Tibial artery (tissue), 4 donors: ENCODE measurements around the gene CNTF.

Source experiments
- DNase-seq, 2 donors: peaks; one replicate each; pipeline ENCODE4 v3.0.0-alpha.2; 2019
- H3K27ac ChIP-seq, 2 donors: fragments of 200-600 bp; sonication (generic) in 1 of 2; 1 replicate in 1 of 2; 2 replicates in 1 of 2; pipeline ENCODE4 v1.5.1; 2018 to 2019; ENCODE audit warnings: mild to moderate bottlenecking in 1 of 2
- H3K27me3 ChIP-seq, 2 donors: fragments of 200-600 bp; sonication (generic) in 1 of 2; one replicate each; pipeline versions ENCODE4 v1.5.1 to v1.6.0; 2016 to 2019
- H3K36me3 ChIP-seq, 3 donors: fragments of 200-600 bp; sonication (generic) in 2 of 3; one replicate each; pipeline ENCODE4 v1.5.1; 2016 to 2019; ENCODE audit warnings: mild to moderate bottlenecking in 2 of 3
- H3K4me1 ChIP-seq, 4 donors: fragments of 200-600 bp; sonication (generic) in 2 of 4; 1 replicate in 3 of 4; 2 replicates in 1 of 4; pipeline ENCODE4 v1.5.1; 2016 to 2019
- H3K4me3 ChIP-seq, 2 donors: fragments of 200-600 bp; sonication (generic) in 1 of 2; 1 replicate in 1 of 2; 2 replicates in 1 of 2; pipeline ENCODE4 v1.5.1; 2018 to 2019; ENCODE audit warnings: mild to moderate bottlenecking in 2 of 2
- H3K9me3 ChIP-seq, 3 donors: fragments of 200-600 bp; sonication (generic) in 1 of 3; one replicate each; pipeline ENCODE4 v1.5.1; 2016 to 2019
- CTCF ChIP-seq, 2 experiments: fragments of 200-600 bp in 1 of 2; fragments of 450-650 bp in 1 of 2; IDR thresholded peaks; one replicate each; pipeline ENCODE4 v1.5.1; 2017 to 2019; ENCODE audit warnings: antibody characterized with exemption in 2 of 2, mild to moderate bottlenecking in 1 of 2, moderate library complexity in 1 of 2
- intact Hi-C: fragments of 100-400 bp; cut with DNase I; formaldehyde crosslinking; loops from one replicate; pipeline ENCODE4 v1.15.0; 2023; ENCODE audit warnings: low total_unique reads

CNTF gene

DNA sequence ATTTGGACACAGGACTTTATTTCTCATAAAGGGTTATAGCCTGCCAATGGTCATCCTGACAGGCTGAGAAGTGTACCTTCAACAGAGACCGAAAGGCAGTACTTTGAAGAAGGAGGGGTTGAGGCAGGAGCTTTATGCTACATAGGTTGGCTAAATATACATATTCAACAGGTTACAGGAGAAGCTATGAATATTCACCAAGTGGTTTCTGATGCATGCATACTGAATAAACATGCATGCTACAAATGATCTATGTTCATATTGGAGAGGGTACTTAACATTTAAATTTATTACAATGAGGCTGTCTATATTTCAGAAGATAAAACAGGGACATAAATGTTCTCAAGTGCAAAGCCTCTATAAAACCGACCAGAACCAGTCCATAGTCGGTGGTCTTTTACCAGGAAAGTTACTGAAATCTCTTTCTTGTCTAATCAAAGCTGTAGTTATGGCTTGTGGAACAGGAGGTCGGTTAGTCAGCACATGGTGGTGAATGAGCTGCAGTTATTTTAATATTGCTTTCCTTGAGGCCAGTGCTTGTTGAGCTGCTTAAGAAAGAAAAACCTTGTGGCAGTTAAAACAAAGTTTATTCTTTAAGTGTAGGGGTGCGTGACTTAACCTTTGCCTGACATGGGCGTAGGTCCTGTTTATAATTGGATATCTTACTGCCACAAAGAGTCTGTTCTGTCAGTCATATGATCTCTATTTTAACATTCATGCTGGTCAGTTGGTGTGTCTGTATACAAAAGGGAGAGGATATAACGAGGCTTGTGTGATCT, 19.5 kb downstream of the CNTF start:
- H3K27ac ChIP-seq: no peak overlapping the region
- intact Hi-C loops: no loop called here
- no peak for DNase-seq
- TF ChIP-seq CTCF (IDR thresholded peaks at IDR 0.05): no peak
- no peak overlapping the region for H3K4me3 ChIP-seq
- H3K27me3 ChIP-seq: no peaks in the 10 kb centered on the region
- H3K36me3 ChIP-seq: no peaks in the 10 kb centered on the region
- H3K4me1 ChIP-seq: no peaks in the 10 kb centered on the region
- peaks cover 0 to 8% (median 0%) of the 10 kb centered on the region in 3 donors for H3K9me3 ChIP-seq

DNA sequence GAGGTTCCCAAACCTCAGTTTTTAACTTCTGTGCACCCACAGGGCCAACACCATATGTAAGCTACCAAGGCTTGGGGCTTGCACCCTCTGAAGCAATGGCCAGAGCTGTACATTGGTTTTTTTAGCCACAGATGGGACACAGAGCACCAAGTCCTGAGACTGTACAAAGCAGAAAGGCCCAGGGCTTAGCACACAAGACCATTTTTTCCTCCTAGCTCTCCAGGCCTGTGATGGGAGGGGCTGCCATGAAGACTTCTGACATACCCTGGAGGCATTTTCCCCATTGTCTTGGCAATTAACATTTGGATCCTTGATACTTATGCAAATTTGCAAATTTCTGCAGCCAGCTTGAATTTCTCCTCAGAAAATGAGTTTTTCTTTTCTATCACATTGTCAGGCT, 23.4 kb downstream of the CNTF start:
- Histone ChIP-seq H3K36me3 (no peaks in the 10 kb centered on the region), H3K4me3 (no peak overlapping the region), H3K9me3 (peaks cover 0 to 8% (median 0%) of the 10 kb centered on the region in 3 donors), H3K27me3 (no peaks in the 10 kb centered on the region), H3K4me1 (peaks cover 0 to 11% (median 0%) of the 10 kb centered on the region in 4 donors), H3K27ac (no peak overlapping the region)
- TF ChIP-seq CTCF (IDR thresholded peaks at IDR 0.05): no peak
- DNase-seq: no peak
- intact Hi-C loops: no loop called here

DNA sequence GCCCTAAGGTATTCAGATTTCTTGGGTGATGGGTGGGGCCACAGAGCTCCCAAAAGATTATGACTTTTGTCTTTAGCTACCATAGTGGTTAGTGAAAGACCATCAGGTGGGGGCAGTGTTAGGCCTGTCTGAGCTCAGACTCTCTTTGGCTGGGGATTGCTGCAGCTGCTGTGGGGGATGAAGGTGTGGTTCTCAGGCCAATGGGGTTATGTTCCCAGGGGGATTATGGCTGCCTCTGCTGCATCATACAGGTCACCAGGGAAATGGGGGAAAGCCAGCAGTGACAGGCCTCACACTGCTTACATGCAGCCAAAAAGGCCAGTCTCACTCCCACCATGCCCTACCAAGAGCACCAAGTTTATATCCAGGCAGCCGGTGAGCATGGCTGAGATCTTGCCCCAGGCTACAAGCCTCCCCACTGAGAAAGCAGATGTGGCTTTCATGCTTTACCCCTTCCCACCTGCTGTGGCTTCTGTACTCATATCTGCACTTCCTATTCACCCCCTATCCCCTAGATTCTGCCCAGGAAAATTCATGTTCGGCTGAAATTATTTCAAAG, 24.8 kb downstream of the CNTF start:
- Histone ChIP-seq H3K27ac (no peak overlapping the region), H3K4me3 (no peak overlapping the region), H3K27me3 (no peaks in the 10 kb centered on the region), H3K9me3 (peaks cover 0 to 8% (median 0%) of the 10 kb centered on the region in 3 donors), H3K36me3 (no peaks in the 10 kb centered on the region), H3K4me1 (peaks cover 0 to 11% (median 0%) of the 10 kb centered on the region in 4 donors)
- no peak for TF ChIP-seq CTCF (IDR thresholded peaks at IDR 0.05)
- intact Hi-C loops: no loop called here
- DNase-seq: no peak

DNA sequence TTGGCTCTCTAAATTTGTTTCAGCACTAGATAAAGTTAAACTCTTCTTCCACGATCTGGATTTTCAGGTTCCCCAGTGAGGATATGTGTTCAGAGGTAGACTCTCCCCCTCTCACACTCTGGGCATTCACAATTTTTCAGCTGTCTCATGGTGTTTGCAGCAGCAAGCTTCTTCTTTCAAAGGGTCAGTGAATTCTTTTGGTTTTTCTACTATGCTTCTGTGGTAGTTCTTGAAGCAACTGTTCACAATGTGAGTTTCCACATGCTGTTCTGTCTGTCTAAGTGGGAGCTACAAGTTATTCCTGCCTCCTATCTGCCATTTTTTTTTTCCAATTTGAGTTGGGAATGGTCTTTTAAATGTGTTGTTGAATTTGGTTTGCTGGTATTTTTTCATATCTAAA, 25.4 kb downstream of the CNTF start:
- intact Hi-C loops: no loop called here
- Histone ChIP-seq H3K4me3 (no peak overlapping the region), H3K36me3 (no peaks in the 10 kb centered on the region), H3K27me3 (no peaks in the 10 kb centered on the region), H3K4me1 (peaks cover 0 to 11% (median 0%) of the 10 kb centered on the region in 4 donors), H3K9me3 (peaks cover 0 to 8% (median 0%) of the 10 kb centered on the region in 3 donors), H3K27ac (no peak overlapping the region)
- TF ChIP-seq CTCF (IDR thresholded peaks at IDR 0.05): no peak
- no peak for DNase-seq

- no peak overlapping the region for H3K4me3 ChIP-seq
- peaks cover 0 to 8% (median 0%) of the 10 kb centered on the region in 3 donors for H3K9me3 ChIP-seq
- intact Hi-C loops: loop anchor here (10.0 kb wide), 1 partner anchor 485 kb away; no protein-coding TSS in a partner anchor
- no peak for DNase-seq
- TF ChIP-seq CTCF (IDR thresholded peaks at IDR 0.05): no peak
- H3K36me3 ChIP-seq: no peaks in the 10 kb centered on the region
- peaks cover 0 to 11% (median 0%) of the 10 kb centered on the region in 4 donors for H3K4me1 ChIP-seq
- H3K27me3 ChIP-seq: no peaks in the 10 kb centered on the region
- H3K27ac ChIP-seq: no peak overlapping the region
Measured at GRCh38 chr11:58649623-58650022, 27.2 kb downstream of the CNTF start.
